GM12891 (cell line): Measurements from ENCODE around the gene FAM3D.

Experiments
- PAX5 ChIP-seq: IDR thresholded peaks from 2 replicates; pipeline ENCODE4 v1.6.1; 2011; ENCODE audit warnings: low read length, moderate library complexity, mild to moderate bottlenecking; ENCODE audit not compliant: insufficient read depth, severe bottlenecking
- POLR2A ChIP-seq: IDR thresholded peaks from 2 replicates; pipeline ENCODE4 v1.6.1; 2011; ENCODE audit warnings: low read depth, low read length, control low read depth
- POLR2AphosphoS5 ChIP-seq: IDR thresholded peaks from 2 replicates; pipeline ENCODE4 v1.6.1; 2011; ENCODE audit warnings: low read depth, low read length, control low read depth
- SPI1 ChIP-seq: IDR thresholded peaks from 2 replicates; pipeline ENCODE4 v1.6.1; 2011; ENCODE audit warnings: low read depth, low read length, control low read depth
- TAF1 ChIP-seq: IDR thresholded peaks from 2 replicates; pipeline ENCODE4 v1.6.1; 2011; ENCODE audit warnings: low read depth, low read length, control low read depth

DNA sequence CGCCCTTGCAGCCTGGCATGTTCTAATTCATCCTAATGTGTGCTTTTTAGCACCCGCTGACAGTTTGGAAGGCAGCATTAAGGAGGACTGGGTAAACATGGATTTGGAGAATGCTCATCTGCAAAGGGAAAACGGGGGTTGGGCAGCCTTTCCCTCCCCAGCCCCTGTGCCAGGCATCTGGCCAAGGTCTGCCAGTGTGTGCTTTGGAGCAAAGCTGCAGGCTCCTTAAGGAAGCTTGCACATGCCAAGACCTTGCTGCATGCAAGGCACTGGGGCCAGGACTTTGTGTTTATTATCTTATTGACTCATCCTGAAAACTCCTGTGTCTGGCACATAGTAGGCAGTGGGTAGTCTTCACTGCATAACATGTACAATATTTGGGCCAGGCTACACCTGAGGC is 20.1 kb downstream of the FAM3D start:
- TF ChIP-seq SPI1 (no peak), POLR2AphosphoS5 (no peak), POLR2A (no peak), TAF1 (no peak), PAX5 (no peak)
